GM19238 (cell line): ENCODE data around the gene LGI2.
"Not testable (repeated sequence)": the region's sequence is repeated elsewhere in the genome, so short reads cannot be mapped to it uniquely, and the experiment has no call there.

Experiments
- DNase-seq: peaks from one replicate; pipeline ENCODE4 v3.0.0; 2011; ENCODE audit warnings: low spot score; ENCODE audit not compliant: insufficient read length

LGI2 gene, protein sequence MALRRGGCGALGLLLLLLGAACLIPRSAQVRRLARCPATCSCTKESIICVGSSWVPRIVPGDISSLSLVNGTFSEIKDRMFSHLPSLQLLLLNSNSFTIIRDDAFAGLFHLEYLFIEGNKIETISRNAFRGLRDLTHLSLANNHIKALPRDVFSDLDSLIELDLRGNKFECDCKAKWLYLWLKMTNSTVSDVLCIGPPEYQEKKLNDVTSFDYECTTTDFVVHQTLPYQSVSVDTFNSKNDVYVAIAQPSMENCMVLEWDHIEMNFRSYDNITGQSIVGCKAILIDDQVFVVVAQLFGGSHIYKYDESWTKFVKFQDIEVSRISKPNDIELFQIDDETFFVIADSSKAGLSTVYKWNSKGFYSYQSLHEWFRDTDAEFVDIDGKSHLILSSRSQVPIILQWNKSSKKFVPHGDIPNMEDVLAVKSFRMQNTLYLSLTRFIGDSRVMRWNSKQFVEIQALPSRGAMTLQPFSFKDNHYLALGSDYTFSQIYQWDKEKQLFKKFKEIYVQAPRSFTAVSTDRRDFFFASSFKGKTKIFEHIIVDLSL

DNA sequence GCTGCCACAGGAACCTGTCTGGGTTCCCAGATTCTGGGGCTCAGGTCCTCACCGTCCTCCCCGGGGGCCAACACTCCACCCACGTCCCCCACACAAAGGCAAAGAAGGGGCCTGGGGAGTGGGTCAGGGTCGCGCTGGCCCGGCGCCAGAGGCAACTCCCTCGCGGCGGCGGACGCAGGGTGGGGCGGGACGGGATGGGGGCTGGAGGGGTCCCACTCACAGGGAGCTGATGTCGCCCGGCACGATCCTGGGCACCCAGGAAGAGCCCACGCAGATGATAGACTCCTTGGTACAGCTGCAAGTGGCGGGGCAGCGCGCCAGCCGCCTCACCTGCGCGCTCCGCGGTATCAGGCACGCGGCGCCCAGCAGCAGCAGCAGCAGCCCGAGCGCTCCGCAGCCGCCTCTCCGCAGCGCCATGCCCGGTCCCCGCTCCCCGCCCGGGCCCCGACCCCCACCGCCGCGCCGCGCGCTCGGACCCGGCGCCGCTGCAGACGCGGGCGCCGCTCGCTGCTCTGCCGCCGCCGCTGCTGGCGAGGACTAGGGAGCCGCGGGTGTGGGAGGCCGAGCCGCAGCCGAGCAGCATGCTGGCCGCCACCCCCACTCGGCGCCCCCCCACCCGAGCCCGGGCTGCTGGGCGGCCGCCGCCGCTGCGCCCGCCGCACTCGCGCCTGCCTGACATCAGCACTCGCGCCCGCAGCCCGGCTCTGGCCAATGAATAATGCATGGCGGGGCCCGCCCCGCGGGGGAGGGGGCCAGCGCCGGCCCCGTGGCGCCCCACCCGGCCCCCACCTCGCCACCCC lies at the start of gene LGI2:
TSS of gene LGI2 (minus strand) at position 670 of the 800 bp plus-strand sequence. CDS start at position 417, 253 bp downstream.
- DNase-seq, result no peak

DNA sequence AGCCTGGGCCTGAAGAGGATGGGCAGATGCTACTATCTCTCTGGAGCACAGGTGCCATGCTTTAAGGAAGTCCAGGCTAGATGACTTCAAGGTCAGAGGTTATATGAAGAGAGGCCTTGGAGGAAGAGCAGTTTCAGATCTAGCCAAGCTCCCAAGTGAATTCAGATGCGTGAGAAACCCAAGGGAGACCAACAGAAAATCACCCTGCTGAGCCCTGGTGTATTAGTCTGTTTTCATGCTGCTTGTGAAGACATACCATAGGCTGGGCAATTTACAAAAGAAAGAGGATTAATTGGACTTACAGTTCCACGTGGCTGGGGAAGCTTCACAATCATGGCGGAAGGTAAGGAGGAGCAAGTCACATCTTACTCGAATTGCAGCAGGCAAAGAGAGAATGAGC lies 47.8 kb upstream of the LGI2 start:
- DNase-seq, result no peak

DNA sequence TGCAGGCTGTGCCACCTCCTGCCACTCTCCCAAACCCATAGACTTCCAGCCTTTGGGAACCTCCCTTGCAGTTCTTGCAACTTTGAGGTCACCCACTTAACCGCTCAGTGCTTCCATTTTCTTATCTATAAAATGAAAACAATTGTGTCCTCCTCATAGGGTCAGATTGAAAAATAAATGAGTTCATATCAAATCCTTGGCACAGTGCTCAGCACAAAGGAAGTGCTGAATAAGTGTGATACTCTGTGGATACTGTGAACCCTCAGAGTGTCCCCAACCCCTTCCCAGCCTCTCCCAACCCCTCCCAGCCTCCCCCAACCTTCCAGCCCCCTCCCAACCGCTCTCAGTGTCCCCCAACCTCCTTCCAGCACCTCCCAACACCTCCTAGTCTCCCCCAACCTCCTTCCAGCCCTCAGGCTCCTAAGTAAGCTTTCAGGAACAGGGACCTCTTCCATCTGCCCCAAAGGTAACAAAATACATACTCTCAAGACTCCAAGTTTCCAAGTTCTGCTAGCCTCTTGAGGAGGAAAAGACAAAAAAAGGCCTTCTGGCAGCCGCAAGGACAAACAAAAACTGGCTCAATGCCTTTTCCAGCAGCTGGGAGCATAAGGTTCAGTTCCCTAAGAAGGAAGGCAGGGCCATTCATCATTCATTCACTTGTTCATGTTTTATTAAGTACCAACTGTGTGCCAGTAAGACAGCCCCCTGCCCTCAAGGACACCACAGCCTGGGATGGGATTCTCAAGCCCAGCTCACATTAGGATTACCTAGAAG lies 46.1 kb upstream of the LGI2 start:
- no peak for DNase-seq

DNA sequence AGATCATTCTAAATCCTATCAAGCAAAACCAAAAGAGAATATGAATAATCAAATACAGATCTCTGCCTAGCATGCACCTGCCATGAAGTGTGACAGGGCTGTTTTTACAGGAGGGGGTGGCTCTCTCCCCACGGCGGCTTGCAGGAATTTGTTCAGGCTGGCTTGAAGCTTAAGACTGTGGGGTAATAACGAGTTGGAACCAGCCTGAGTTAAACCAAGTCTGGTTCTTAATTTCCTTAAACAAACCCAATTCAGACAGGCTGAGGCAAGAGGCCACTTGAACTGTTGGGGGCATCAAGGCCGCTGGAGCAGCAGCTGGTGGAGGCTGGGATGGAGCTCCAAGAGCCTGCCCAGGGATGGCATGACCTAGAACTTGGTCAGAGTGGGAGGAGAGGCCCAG lies 45.1 kb upstream of the LGI2 start:
- DNase-seq, result no peak

DNA sequence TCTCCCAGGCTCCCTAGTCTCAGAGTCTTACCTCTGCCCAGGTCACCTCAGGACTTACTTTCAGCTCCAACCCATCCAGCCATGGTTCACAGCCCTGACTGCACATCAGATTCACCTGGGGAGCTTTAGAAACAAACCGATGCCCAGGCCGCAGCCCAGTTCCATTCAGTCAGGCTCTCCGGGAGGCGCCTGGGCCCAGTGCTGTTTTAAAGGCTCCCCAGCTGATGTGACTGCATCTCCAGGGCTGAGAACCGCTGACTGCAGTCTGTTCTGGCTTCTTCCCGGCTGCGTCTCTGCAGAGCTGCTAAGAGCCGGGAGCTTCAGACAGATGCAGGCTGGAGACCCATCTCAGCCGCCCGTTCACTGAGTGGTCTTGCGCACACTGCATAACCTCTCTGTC lies 44.4 kb upstream of the LGI2 start:
- DNase-seq, result no peak

DNA sequence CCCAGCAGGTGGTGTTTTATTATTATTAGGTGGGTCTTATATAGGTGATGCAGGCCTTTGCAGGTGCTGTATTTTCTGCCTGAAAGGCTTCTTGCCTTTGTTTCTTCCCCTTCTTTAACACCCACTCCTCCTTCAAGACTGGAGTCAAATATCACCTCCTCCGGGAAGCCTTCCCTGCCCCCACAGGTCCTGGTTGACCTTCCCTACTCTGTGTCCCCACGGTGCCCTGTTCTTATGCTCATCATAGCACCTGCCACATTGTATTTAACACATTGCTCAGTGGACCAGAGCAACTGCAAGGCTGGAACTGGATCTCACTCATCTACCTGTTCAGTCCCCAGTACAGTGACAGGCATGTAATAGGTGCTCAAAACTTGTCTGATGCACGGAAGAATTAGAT lies 39.8 kb upstream of the LGI2 start:
- no peak for DNase-seq

DNA sequence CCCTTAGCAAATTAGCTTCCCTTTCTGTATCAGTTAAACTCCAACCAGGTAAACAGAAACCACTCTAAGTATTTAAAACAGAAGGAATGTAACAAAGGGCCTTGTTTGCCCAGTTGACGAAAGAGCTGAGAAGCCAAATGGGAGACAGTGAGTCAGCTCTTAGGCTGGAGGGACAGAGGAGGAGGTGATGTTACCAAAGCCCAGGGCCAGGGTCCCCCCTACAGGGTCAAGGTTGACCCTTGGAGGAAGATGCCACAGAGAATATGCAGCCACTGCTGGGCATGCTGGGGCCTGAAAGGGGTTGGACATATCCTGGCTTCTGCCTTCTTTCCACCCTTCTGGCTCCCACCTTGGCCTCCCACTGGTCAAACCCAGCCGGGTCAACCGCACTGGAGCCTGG lies 38.3 kb upstream of the LGI2 start:
- no peak for DNase-seq

DNA sequence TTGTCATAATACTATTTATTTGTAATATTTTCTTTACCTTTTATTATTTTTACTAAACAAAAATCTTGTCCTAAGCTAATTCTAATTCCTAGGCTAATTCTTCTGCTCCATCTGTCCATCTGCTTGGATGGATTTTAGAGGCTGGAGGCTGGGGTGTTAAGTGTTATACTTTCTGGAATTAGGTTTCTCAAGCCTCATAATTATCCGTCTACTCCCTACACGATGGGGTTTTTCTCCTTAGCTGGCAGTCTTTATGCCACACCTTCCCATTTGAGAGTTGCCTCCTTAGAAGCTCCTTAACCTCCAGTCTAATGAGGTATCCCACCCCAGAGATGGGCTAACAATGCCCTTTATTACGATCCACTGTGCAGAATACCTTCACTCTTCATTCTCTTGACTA lies 37.6 kb upstream of the LGI2 start:
- DNase-seq, result no peak

DNA sequence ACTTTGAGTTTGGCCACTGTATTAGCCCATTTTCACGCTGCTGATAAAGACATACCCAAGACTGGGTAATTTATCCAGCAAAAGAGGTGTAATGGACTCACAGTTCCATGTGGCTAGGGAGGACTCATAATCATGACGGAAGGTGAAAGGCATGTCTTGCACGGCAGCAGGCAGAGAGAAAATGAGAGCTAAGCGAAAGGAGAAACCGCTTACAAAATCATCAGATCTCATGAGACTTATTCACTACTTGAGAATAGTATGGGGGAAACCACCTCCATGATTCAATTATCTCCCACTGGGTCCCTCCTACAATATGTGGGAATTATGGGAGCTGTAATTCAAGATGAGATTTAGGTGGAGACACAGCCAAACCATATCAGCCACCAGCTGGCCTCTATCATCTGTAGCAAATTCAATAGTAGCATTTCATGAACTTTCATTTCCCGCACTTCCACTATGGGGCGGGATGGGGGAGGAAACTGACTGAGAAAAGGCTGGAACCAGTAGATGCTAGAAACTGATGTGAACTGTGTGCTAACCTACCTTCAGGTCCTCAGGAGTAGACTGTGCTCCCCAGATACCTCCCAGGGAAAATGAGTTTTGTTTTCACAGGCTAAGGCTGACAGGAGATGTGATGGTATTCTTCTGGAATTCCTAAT lies 35.3 kb upstream of the LGI2 start:
- no peak for DNase-seq

DNA sequence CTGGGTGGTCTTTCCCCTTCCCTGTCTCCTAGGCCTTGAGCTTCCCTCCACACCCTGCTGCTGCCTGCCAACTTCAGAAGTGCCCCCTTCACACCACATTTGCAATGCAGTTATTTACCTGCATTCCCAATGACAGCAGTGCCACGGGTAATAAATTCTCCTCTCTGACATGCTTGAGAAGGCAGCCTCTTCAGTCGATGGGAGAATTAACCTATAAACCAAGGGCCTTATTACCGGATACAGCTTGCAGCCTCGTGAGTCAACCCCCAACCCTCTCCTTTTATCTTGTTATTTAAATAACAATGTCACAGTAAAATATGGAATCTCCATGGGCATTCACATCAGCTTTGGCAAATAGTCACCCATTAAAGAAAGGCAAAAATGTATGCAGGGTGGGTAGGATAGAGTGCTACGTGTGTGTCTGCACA lies 34.7 kb upstream of the LGI2 start:
- DNase-seq, result no peak

DNA sequence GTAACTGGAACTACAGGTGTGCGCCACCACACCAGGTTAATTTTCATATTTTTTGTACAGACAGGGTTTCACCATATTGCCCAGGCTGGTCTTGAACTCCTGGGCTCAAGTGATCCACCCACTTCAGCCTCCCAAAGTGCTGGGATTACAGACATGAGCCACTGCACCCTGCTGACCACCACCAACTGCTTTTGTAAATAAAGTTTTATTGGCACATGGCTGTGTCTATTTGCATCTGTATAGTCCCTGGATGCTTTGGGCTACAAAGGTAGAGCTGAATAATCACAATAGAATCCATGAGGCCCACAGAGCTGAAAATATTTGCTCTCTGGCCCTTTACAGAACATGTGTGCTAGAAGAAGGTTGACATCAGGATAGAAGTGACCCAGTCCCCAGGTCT lies 33.7 kb upstream of the LGI2 start:
- DNase-seq, result not testable (repeated sequence)

DNA sequence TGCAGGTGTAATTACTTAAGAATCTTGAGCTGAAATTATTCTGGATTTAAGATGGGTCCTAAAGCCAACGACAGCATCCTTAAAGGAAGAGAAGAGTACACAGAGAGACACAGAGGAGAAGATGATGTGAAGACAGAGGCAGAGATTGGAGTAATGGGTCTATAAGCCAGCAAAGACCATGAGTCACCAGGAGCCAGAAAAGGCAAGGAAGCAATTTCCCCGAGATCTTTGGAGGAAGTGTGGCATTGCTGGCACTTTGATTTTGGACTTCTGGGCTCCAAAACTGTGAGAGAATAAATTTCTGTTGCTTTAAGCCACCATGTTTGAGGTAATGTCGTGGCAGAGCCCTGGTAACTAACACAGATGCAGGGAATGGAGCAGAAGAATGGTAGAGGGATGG lies 32.4 kb upstream of the LGI2 start:
- DNase-seq, result no peak

DNA sequence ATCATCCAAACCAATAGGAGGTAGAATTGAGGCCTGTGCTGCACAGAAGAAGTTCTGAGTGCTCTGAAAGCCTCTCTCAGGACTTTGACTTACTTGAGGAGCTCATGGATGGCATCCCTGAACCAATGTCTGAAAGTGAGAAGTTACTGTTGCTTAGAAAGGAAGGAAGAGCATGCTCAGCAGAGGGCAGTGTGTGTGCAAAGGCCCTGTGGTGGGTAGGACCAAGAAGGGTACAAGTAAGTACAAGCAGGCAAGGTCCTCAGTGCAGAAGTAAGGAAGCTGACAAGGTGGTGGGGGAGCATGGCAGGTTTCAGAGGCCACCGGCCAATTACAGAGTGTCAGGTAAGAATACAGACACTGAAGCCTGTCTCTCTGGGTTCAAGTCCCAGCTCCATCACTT lies 31.4 kb upstream of the LGI2 start:
- DNase-seq, result no peak

DNA sequence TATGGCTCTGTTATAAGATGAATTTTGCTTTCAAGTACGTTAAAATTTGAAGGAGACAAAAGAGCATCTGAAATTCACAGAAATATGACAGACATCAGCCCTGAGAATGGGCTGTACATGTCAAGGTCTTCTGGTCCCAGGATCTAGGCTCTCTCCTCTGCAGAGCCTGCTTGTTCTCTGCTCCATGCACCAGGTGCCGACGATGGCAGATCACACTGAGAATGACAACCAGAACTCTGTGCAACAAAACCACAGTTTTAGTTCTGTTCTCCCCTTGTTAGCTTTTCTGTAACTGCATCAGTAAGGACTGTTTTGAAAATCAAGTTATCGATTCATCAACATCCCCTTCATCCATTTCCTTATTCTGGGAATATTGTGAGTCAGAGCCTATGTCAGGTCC lies 30.9 kb upstream of the LGI2 start:
- DNase-seq, result no peak

DNA sequence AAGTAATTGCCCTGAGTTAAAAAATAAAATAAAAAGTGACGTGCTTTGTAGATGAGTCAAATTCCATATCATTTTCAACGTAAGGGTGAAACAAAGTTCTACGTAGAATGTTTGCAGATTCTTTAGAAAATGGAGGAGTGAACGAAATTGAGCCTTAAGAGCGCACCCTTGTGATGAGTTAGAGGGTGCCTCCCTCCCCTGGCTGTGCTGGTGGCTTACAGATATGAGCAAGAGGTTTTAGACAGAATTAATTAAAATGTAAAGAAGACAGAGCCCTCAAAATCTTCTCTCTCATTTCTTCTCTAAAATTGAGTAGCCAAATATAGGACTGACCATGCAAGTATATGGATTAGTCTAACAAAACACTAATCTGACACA lies 30.2 kb upstream of the LGI2 start:
- DNase-seq, result no peak

DNA sequence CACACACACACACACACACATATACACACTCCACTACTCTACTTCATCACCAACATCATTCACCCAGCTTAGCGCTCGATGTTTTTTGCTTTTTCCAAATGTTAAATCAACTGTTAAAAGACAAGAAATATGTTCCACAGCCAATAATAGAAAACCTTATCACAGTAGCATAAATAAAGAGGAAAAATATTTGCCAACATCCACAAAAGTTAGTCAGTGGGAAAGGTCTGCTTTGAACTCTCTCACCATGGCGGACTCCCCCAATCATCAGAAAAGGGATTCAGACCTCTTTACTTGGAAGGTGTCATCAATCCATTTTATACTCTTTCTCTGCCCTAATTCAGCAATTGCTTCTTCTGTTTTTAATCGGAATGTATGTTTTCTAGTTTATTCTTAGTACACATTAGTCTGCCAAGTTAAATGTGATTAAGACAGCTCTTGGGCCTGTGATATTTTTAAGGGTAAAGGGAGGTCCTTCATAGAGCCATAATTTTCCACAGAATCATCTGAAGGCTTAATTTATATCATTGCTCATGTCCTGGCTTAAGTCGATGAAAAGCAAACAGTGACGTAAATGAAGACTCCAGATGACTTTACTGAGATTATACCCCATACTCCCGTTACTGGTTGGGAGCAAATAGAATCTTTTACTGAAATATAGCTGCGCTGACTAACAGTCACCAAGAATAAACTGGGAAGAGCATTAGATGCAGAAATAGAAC lies 29.7 kb upstream of the LGI2 start:
- DNase-seq, result no peak

DNA sequence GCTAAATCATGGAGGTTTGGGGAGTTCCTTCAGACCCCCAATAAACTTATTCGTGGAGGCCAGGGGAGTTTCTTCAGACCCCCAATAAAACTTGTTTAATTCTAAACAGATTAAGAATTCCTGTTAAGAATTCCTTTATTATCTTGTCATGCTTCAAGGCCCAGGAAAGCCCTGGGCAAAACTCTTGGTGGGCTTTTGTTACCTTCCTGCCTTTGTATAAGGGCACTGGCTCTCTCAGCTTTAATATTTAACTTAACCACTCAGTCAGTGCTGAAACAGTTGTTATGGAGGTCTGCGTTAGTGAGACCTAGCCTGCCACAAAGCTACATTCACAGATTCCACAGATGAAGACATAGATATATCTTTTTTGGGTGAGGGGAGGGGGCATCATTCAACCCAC lies 29.0 kb upstream of the LGI2 start:
- DNase-seq, result no peak

DNA sequence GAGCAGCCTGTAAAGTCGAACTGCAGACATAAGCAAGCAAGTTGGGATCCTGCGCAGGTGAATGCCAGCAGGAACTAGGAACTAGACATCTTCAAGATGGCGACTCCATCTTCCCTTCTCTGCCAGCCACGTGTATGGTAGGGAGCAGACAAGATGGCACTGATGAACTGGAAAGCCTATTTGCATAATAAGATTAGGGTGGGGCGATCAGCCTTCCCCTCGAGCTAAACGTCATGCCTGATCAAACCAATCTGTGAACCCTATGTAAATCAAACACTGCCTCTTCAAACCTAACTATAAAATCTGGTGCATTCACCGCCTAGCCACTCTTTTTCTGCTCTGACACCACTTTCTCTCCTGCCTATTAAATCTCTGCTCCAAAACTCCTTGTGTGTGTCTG lies 28.1 kb upstream of the LGI2 start:
- no peak for DNase-seq

DNA sequence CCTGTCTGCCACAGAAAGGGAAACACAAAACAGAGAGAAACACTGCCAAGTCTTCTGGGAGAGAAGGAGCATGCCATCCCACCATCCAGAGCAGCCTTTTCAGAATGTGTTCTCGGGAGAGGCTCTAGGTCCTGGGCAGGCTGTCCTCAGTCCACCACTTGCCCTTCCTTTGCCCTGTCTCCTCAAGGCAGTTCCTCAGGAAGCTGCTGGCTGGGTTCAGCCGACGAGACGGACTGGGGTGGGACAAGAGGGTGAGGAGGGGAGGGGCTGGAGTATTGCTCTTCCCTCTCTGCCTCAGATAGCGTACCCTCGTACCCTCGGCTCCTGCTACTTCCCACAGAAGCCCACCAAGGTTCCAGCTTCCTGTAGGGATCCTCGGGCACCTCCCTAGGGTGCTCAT lies 26.6 kb upstream of the LGI2 start:
- DNase-seq, result no peak

DNA sequence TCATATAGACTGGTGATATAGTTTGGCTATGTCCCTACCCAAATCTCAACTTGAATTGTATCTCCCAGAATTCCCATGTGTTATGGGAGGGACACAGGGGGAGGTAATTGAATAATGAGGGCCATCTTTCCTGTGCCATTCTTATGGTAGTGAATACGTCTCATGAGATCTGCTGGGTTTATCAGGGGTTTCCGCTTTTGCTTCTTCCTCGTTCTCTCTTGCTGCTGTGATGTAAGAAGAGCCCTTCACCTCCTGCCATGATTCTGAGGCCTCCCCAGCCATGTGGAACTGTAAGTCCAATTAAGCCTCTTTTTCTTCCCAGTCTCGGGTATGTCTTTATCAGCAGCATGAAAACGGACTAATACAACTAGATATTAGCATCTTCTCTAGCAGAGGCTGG lies 21.3 kb upstream of the LGI2 start:
- not testable (repeated sequence) for DNase-seq

DNA sequence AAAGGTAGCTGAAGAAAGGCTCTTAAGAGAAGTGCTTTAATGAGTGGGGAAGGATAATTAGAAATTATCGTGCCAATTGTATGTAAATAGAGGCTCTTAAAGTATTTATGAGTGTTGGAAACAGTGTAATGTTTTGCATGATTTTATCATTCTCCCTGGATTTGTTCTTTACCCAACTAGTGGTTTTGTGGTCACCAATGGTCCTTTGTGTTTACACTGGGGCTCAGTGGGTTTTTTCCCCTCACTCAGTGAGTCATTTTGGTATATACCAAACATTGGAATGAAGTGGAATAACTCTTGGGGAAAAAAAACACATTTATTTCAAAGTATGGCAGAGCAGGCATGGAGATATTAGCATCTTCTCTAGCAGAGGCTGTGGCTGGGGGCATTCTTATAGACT lies 20.8 kb upstream of the LGI2 start:
- DNase-seq, result no peak
